Fibroblast of lung (primary cell): ENCODE data around the gene HOXB1. TPM values are rescaled to one million over a fixed set of nuclear protein-coding genes. Genes with fewer than 3 reads are reported as not detected.

ENCODE experiments used
- DNase-seq, 2 donors: peaks; one replicate each; pipeline versions ENCODE4 v3.0.0 to v3.0.0-alpha.2; 2010; ENCODE audit warnings: low read depth in 2 of 2
- H2AFZ ChIP-seq: 2 replicates; pipeline ENCODE4 v1.5.1; 2012; ENCODE audit warnings: low read length, control low read depth, inconsistent platforms
- H3K27ac ChIP-seq: 2 replicates; pipeline ENCODE4 v1.5.1; 2011; ENCODE audit warnings: low read length, control low read depth; ENCODE audit not compliant: insufficient read depth
- H3K27me3 ChIP-seq: 2 replicates; pipeline ENCODE4 v1.5.1; 2011; ENCODE audit warnings: mild to moderate bottlenecking, low read length; ENCODE audit not compliant: control insufficient read depth, insufficient read depth
- H3K36me3 ChIP-seq: 2 replicates; pipeline ENCODE4 v1.5.1; 2011; ENCODE audit warnings: low read length; ENCODE audit not compliant: control insufficient read depth, insufficient read depth
- H3K4me1 ChIP-seq: 2 replicates; pipeline ENCODE4 v1.5.1; 2011; ENCODE audit warnings: low read length; ENCODE audit not compliant: control insufficient read depth, insufficient read depth; ENCODE audit errors: extremely low read depth
- H3K4me2 ChIP-seq: 2 replicates; pipeline ENCODE4 v1.5.1; 2011; ENCODE audit warnings: low read length, control low read depth; ENCODE audit not compliant: insufficient read depth; ENCODE audit errors: extremely low read depth
- H3K4me3 ChIP-seq, 4 experiments: fragments of 200-600 bp in 1 of 4; sonication (generic) in 1 of 4; replicated peaks in 1 of 4; 2 replicates each; pipeline ENCODE4 v1.5.1; 2011 to 2016; ENCODE audit warnings: low read length in 4 of 4, low read depth in 3 of 4, mild to moderate bottlenecking in 3 of 4, control low read depth in 2 of 4, inconsistent platforms in 1 of 4, mixed read lengths in 1 of 4; ENCODE audit not compliant: insufficient read depth in 1 of 4; ENCODE audit errors: control extremely low read depth in 1 of 4
- H3K79me2 ChIP-seq: 2 replicates; pipeline ENCODE4 v1.5.1; 2012; ENCODE audit warnings: mild to moderate bottlenecking, low read length, inconsistent platforms; ENCODE audit not compliant: control insufficient read depth, insufficient read depth
- H3K9ac ChIP-seq: 2 replicates; pipeline ENCODE4 v1.5.1; 2011; ENCODE audit warnings: mild to moderate bottlenecking, low read length, control low read depth; ENCODE audit not compliant: insufficient read depth
- H3K9me3 ChIP-seq: 2 replicates; pipeline ENCODE4 v1.5.1; 2012; ENCODE audit warnings: low read depth, low read length; ENCODE audit not compliant: control insufficient read depth, insufficient read depth
- H4K20me1 ChIP-seq: 2 replicates; pipeline ENCODE4 v1.5.1; 2011; ENCODE audit warnings: low read length; ENCODE audit not compliant: control insufficient read depth, insufficient read depth; ENCODE audit errors: extremely low read depth
- CTCF ChIP-seq, 2 donors: IDR thresholded peaks in 1 of 2; conservative IDR thresholded peaks in 1 of 2; 1 replicate in 1 of 2; 2 replicates in 1 of 2; pipeline ENCODE4 v1.5.1; 2011 to 2012; ENCODE audit warnings: low read length in 2 of 2, control low read depth in 1 of 2, inconsistent platforms in 1 of 2, low read depth in 1 of 2, mild to moderate bottlenecking in 1 of 2
- EZH2 ChIP-seq: IDR thresholded peaks from 2 replicates; pipeline ENCODE4 v1.5.1; 2012; ENCODE audit warnings: low read length, control low read depth, mild to moderate bottlenecking; ENCODE audit errors: missing control alignments
- polyA plus RNA-seq, 2 donors: library from polyadenylated mRNA; depleted of rRNA in 1 of 2; stranded (reverse) in 1 of 2; unstranded in 1 of 2; fragments of >200 nt; gene quantifications; 2 replicates each; pipeline ENCODE4 v1.2.1, GENCODE V29; 2011 to 2012; ENCODE audit warnings: missing spikeins in 1 of 2
- total RNA-seq: library from RNA; depleted of rRNA; stranded (reverse); fragments of >200 nt; gene quantifications from 2 replicates; pipeline ENCODE4 v1.2.1, GENCODE V29; 2014

HOXB1 gene
- total and polyA plus RNA-seq, 2 donors (not counting 1 experiment from before 2014, with no cell fraction given), result not detected

GRCh38 chr17:48528936-48529682 is 1.7 kb downstream of the HOXB1 start:
- no peaks in the 10 kb centered on the region for H3K27me3 ChIP-seq
- TF ChIP-seq CTCF (conservative IDR thresholded peaks at IDR 0.05 in 1 of 2, IDR thresholded peaks at IDR 0.05 in 1 of 2; ENCODE audit: low read depth in 1 of 2, low read length in 2 of 2) (no peak), EZH2 (no peak)
- no peak overlapping the region for H2AFZ ChIP-seq

GRCh38 chr17:48528153-48528935 is 2.5 kb downstream of the HOXB1 start:
- no peak overlapping the region for H3K27ac ChIP-seq
- no peaks in the 10 kb centered on the region for H3K9me3 ChIP-seq
- no peak overlapping the region for H2AFZ ChIP-seq
- H3K36me3 ChIP-seq, result no peaks in the 10 kb centered on the region
- no peak for DNase-seq
- H3K27me3 ChIP-seq, result no peaks in the 10 kb centered on the region
- no peak overlapping the region for H3K4me2 ChIP-seq
- no peaks in the 10 kb centered on the region for H4K20me1 ChIP-seq
- no peak for TF ChIP-seq CTCF (conservative IDR thresholded peaks at IDR 0.05 in 1 of 2, IDR thresholded peaks at IDR 0.05 in 1 of 2; ENCODE audit: low read depth in 1 of 2, low read length in 2 of 2)
- no peak for TF ChIP-seq EZH2
- no peak overlapping the region for H3K4me3 ChIP-seq
- no peaks in the 10 kb centered on the region for H3K79me2 ChIP-seq
- H3K4me1 ChIP-seq, result no peaks in the 10 kb centered on the region
- no peak overlapping the region for H3K9ac ChIP-seq

More at GRCh38 chr17:48528936-48529682, 1.7 kb downstream of the HOXB1 start:
- DNase-seq, result no peak
- Histone ChIP-seq H3K4me1 (no peaks in the 10 kb centered on the region), H3K4me3 (no peak overlapping the region), H3K36me3 (no peaks in the 10 kb centered on the region), H3K27ac (no peak overlapping the region), H4K20me1 (no peaks in the 10 kb centered on the region), H3K9ac (no peak overlapping the region), H3K9me3 (no peaks in the 10 kb centered on the region), H3K79me2 (no peaks in the 10 kb centered on the region), H3K4me2 (no peak overlapping the region)

GRCh38 chr17:48527547-48527932 is 3.3 kb downstream of the HOXB1 start:
- no peak overlapping the region for H3K4me2 ChIP-seq
- H3K9ac ChIP-seq, result no peak overlapping the region
- TF ChIP-seq CTCF (conservative IDR thresholded peaks at IDR 0.05 in 1 of 2, IDR thresholded peaks at IDR 0.05 in 1 of 2; ENCODE audit: low read depth in 1 of 2, low read length in 2 of 2) (no peak), EZH2 (no peak)
- no peaks in the 10 kb centered on the region for H3K9me3 ChIP-seq
- no peak overlapping the region for H2AFZ ChIP-seq
- no peak overlapping the region for H3K4me3 ChIP-seq
- DNase-seq, result no peak
- no peaks in the 10 kb centered on the region for H4K20me1 ChIP-seq
- H3K27me3 ChIP-seq, result no peaks in the 10 kb centered on the region
- H3K4me1 ChIP-seq, result peaks cover 2% of the 10 kb centered on the region
- H3K79me2 ChIP-seq, result no peaks in the 10 kb centered on the region
- no peaks in the 10 kb centered on the region for H3K36me3 ChIP-seq
- no peak overlapping the region for H3K27ac ChIP-seq
